Tibial artery (tissue), 4 donors: ENCODE data around the gene CEACAM7.
"Not testable (repeated sequence)": the region's sequence is repeated elsewhere in the genome, so short reads cannot be mapped to it uniquely, and the experiment has no call there.

ENCODE experiments used
- DNase-seq, 2 donors: peaks; one replicate each; pipeline ENCODE4 v3.0.0-alpha.2; 2019
- H3K27ac ChIP-seq, 2 donors: fragments of 200-600 bp; sonication (generic) in 1 of 2; 1 replicate in 1 of 2; 2 replicates in 1 of 2; pipeline ENCODE4 v1.5.1; 2018 to 2019; ENCODE audit warnings: mild to moderate bottlenecking in 1 of 2
- H3K27me3 ChIP-seq, 2 donors: fragments of 200-600 bp; sonication (generic) in 1 of 2; one replicate each; pipeline versions ENCODE4 v1.5.1 to v1.6.0; 2016 to 2019
- H3K36me3 ChIP-seq, 3 donors: fragments of 200-600 bp; sonication (generic) in 2 of 3; one replicate each; pipeline ENCODE4 v1.5.1; 2016 to 2019; ENCODE audit warnings: mild to moderate bottlenecking in 2 of 3
- H3K4me1 ChIP-seq, 4 donors: fragments of 200-600 bp; sonication (generic) in 2 of 4; 1 replicate in 3 of 4; 2 replicates in 1 of 4; pipeline ENCODE4 v1.5.1; 2016 to 2019
- H3K4me3 ChIP-seq, 2 donors: fragments of 200-600 bp; sonication (generic) in 1 of 2; 1 replicate in 1 of 2; 2 replicates in 1 of 2; pipeline ENCODE4 v1.5.1; 2018 to 2019; ENCODE audit warnings: mild to moderate bottlenecking in 2 of 2
- H3K9me3 ChIP-seq, 3 donors: fragments of 200-600 bp; sonication (generic) in 1 of 3; one replicate each; pipeline ENCODE4 v1.5.1; 2016 to 2019
- CTCF ChIP-seq, 2 experiments: fragments of 200-600 bp in 1 of 2; fragments of 450-650 bp in 1 of 2; IDR thresholded peaks; one replicate each; pipeline ENCODE4 v1.5.1; 2017 to 2019; ENCODE audit warnings: antibody characterized with exemption in 2 of 2, mild to moderate bottlenecking in 1 of 2, moderate library complexity in 1 of 2
- intact Hi-C: fragments of 100-400 bp; cut with DNase I; formaldehyde crosslinking; loops from one replicate; pipeline ENCODE4 v1.15.0; 2023; ENCODE audit warnings: low total_unique reads

Gene CEACAM7

GRCh38 chr19:41718761-41719160 lies 30.7 kb upstream of the CEACAM7 start:
- DNase-seq: peak in 1 of 2 donors; percentile 52

GRCh38 chr19:41714598-41714997 lies 26.5 kb upstream of the CEACAM7 start:
- peaks cover 0 to 7% of the 10 kb centered on the region in 2 donors for H3K27me3 ChIP-seq
- no peaks in the 10 kb centered on the region for H3K36me3 ChIP-seq
- H3K27ac ChIP-seq: no peak overlapping the region
- intact Hi-C loops: no loop called here
- no peak for TF ChIP-seq CTCF (IDR thresholded peaks at IDR 0.05)
- DNase-seq: no peak
- H3K4me1 ChIP-seq: no peaks in the 10 kb centered on the region
- no peaks in the 10 kb centered on the region for H3K9me3 ChIP-seq
- H3K4me3 ChIP-seq: no peak overlapping the region

More at GRCh38 chr19:41718761-41719160, 30.7 kb upstream of the CEACAM7 start:
- Histone ChIP-seq H3K9me3 (no peaks in the 10 kb centered on the region), H3K27ac (no peak overlapping the region), H3K4me3 (no peak overlapping the region), H3K27me3 (peaks cover 0 to 5% of the 10 kb centered on the region in 2 donors), H3K4me1 (no peaks in the 10 kb centered on the region), H3K36me3 (no peaks in the 10 kb centered on the region)
- no peak for TF ChIP-seq CTCF (IDR thresholded peaks at IDR 0.05)
- intact Hi-C loops: no loop called here

GRCh38 chr19:41711376-41712261 lies 23.5 kb upstream of the CEACAM7 start:
- Histone ChIP-seq H3K36me3 (no peaks in the 10 kb centered on the region), H3K27ac (no peak overlapping the region), H3K4me1 (no peaks in the 10 kb centered on the region), H3K4me3 (no peak overlapping the region), H3K27me3 (peaks cover 0 to 21% of the 10 kb centered on the region in 2 donors), H3K9me3 (no peaks in the 10 kb centered on the region)
- intact Hi-C loops: no loop called here
- peak in 1 of 2 donors; percentile 51 for DNase-seq
- TF ChIP-seq CTCF (IDR thresholded peaks at IDR 0.05): no peak

GRCh38 chr19:41709951-41710645 lies 22.0 kb upstream of the CEACAM7 start:
- no peak overlapping the region for H3K4me3 ChIP-seq
- no peaks in the 10 kb centered on the region for H3K9me3 ChIP-seq
- H3K27ac ChIP-seq: no peak overlapping the region
- TF ChIP-seq CTCF (IDR thresholded peaks at IDR 0.05): no peak
- peaks cover 0 to 29% of the 10 kb centered on the region in 2 donors for H3K27me3 ChIP-seq
- intact Hi-C loops: no loop called here
- DNase-seq: peak in 1 of 2 donors; percentile 53
- no peaks in the 10 kb centered on the region for H3K4me1 ChIP-seq
- H3K36me3 ChIP-seq: no peaks in the 10 kb centered on the region

- H3K4me1 ChIP-seq, DNase-seq, H3K4me3 ChIP-seq, intact Hi-C loops, H3K9me3 ChIP-seq, H3K27ac ChIP-seq, H3K36me3 ChIP-seq: not testable (repeated sequence)
- peaks cover 0 to 29% of the 10 kb centered on the region in 2 donors for H3K27me3 ChIP-seq
Observed at GRCh38 chr19:41709516-41709915, 21.4 kb upstream of the CEACAM7 start.

GRCh38 chr19:41708481-41708880 lies 20.4 kb upstream of the CEACAM7 start, which contains the start of gene CEACAM5:
Gene CEACAM5 (plus strand): TSS chr19:41708626. CDS start chr19:41708732, 106 bp downstream.
- no peak within 1 kb of the TSS for H3K27ac ChIP-seq
- intact Hi-C loops: no loop called here
- H3K4me1 ChIP-seq: no peaks in the 10 kb centered on the region
- no peaks in the 10 kb centered on the region for H3K36me3 ChIP-seq
- H3K4me3 ChIP-seq: no peak within 1 kb of the TSS
- H3K9me3 ChIP-seq: no peaks in the 10 kb centered on the region
- no peak for TF ChIP-seq CTCF (IDR thresholded peaks at IDR 0.05)
- no peak for DNase-seq
- H3K27me3 ChIP-seq: peaks cover 0 to 31% of the 10 kb centered on the region in 2 donors
